B cell (primary cell): ENCODE measurements around the gene ANAPC15. TPM values are rescaled to one million over a fixed set of nuclear protein-coding genes. Genes with fewer than 3 reads are reported as not detected.
A peak's percentile ranks its signal among the peaks of the same experiment; 100 is the strongest.

Experiments
- ATAC-seq: fragments of 200-7000 bp; cut with Tn5 transposase; one replicate; pipeline ENCODE4 v1.10.0; 2021; ENCODE audit warnings: low read depth, mild to moderate bottlenecking, moderate number of reproducible peaks, moderate library complexity
- CTCF ChIA-PET: fragments of 350-600 bp; sonication (Branson Sonifier 250); formaldehyde crosslinking; loops from one replicate; lab custom pipeline; 2021; ENCODE audit warnings: antibody characterized with exemption, inconsistent platforms; lab: Charles Lee
- POLR2A ChIA-PET: fragments of 350-600 bp; sonication (Branson Sonifier 250); formaldehyde crosslinking; loops from one replicate; lab custom pipeline; 2021; ENCODE audit warnings: antibody characterized with exemption; lab: Charles Lee
- DNase-seq: peaks from one replicate; pipeline ENCODE4 v3.0.0; 2013
- H2AFZ ChIP-seq: 2 replicates; pipeline ENCODE4 v1.6.1; 2012; ENCODE audit warnings: mild to moderate bottlenecking, low read depth, low read length; ENCODE audit not compliant: insufficient read depth, poor library complexity, severe bottlenecking
- H3K27ac ChIP-seq, 2 donors: 1 replicate in 1 of 2; 2 replicates in 1 of 2; pipeline ENCODE4 v1.5.1; 2012 to 2013; ENCODE audit warnings: low read length in 2 of 2, mild to moderate bottlenecking in 2 of 2, moderate library complexity in 1 of 2
- H3K27me3 ChIP-seq, 4 experiments: fragments of 200-600 bp in 1 of 4; sonication (generic) in 1 of 4; replicated peaks in 1 of 4; 1 replicate in 2 of 4; 2 replicates in 2 of 4; pipeline versions ENCODE4 v1.6.1 to v1.7.0; 2013 to 2016; ENCODE audit warnings: low read length in 3 of 4, mild to moderate bottlenecking in 2 of 4, mixed read lengths in 1 of 4, moderate library complexity in 1 of 4; ENCODE audit not compliant: insufficient read depth in 4 of 4, control insufficient read depth in 3 of 4; ENCODE audit errors: control extremely low read depth in 1 of 4
- H3K36me3 ChIP-seq, 2 experiments: replicated peaks in 1 of 2; 1 replicate in 1 of 2; 2 replicates in 1 of 2; pipeline versions ENCODE4 v1.6.1 to v1.7.1; 2013; ENCODE audit warnings: low read length in 1 of 2; ENCODE audit not compliant: insufficient read depth in 2 of 2, control insufficient read depth in 1 of 2; ENCODE audit errors: control extremely low read depth in 1 of 2, extremely low read depth in 1 of 2
- H3K4me1 ChIP-seq, 2 donors: fragments of 200-600 bp in 1 of 2; sonication (generic) in 1 of 2; 1 replicate in 1 of 2; 2 replicates in 1 of 2; pipeline versions ENCODE4 v1.5.1 to v1.6.1; 2013 to 2017; ENCODE audit warnings: low read length in 2 of 2; ENCODE audit not compliant: control insufficient read depth in 2 of 2, insufficient read depth in 2 of 2
- H3K4me2 ChIP-seq: replicated peaks from 2 replicates; pipeline ENCODE3; 2012; ENCODE audit warnings: mild to moderate bottlenecking, low read depth, low read length; ENCODE audit not compliant: poor library complexity, severe bottlenecking
- H3K4me3 ChIP-seq, 5 experiments: fragments of 200-600 bp in 1 of 5; sonication (generic) in 1 of 5; 1 replicate in 3 of 5; 2 replicates in 2 of 5; pipeline versions ENCODE4 v1.5.1 to v1.7.0; 2011 to 2016; ENCODE audit warnings: low read length in 4 of 5, mild to moderate bottlenecking in 4 of 5, low read depth in 2 of 5, control low read depth in 1 of 5, moderate library complexity in 1 of 5; ENCODE audit not compliant: insufficient read depth in 1 of 5; ENCODE audit errors: control extremely low read depth in 1 of 5, extremely low read depth in 1 of 5
- H3K79me2 ChIP-seq: fragments of 200-600 bp; sonication (generic); one replicate; pipeline ENCODE4 v1.6.0; 2016; ENCODE audit warnings: low read length; ENCODE audit not compliant: control insufficient read depth, insufficient read depth
- H3K9ac ChIP-seq: fragments of 200-600 bp; sonication (generic); 2 replicates; pipeline ENCODE4 v1.6.1; 2017; ENCODE audit warnings: mild to moderate bottlenecking, low read length, moderate library complexity
- H3K9me3 ChIP-seq, 3 donors: one replicate each; pipeline versions ENCODE4 v1.6.1 to v1.7.1; 2013; ENCODE audit warnings: low read length in 2 of 3; ENCODE audit not compliant: control insufficient read depth in 2 of 3, insufficient read depth in 1 of 3; ENCODE audit errors: control extremely low read depth in 1 of 3
- H4K20me1 ChIP-seq: 2 replicates; pipeline ENCODE4 v1.6.0; 2012; ENCODE audit warnings: mild to moderate bottlenecking, low read length; ENCODE audit not compliant: insufficient read depth, control insufficient read depth, poor library complexity, severe bottlenecking
- H3K27ac Mint-ChIP-seq: one replicate; pipeline ENCODE4 v1.8.0; 2021; ENCODE audit warnings: mixed read lengths
- H3K27me3 Mint-ChIP-seq: one replicate; pipeline ENCODE4 v1.8.0; 2021; ENCODE audit warnings: mixed read lengths
- H3K4me1 Mint-ChIP-seq: one replicate; pipeline ENCODE4 v1.8.0; 2021; ENCODE audit warnings: mixed read lengths
- H3K4me3 Mint-ChIP-seq: one replicate; pipeline ENCODE4 v1.8.0; 2021; ENCODE audit warnings: mixed read lengths
- H3K9me3 Mint-ChIP-seq: one replicate; pipeline ENCODE4 v1.8.0; 2022; ENCODE audit warnings: mixed read lengths; ENCODE audit not compliant: insufficient read depth
- CTCF ChIP-seq: fragments of 200-600 bp; IDR thresholded peaks from one replicate; pipeline ENCODE4 v1.8.0; 2022; ENCODE audit warnings: antibody characterized with exemption, mild to moderate bottlenecking
- EZH2 ChIP-seq: IDR thresholded peaks from 2 replicates; pipeline ENCODE4 v1.6.1; 2012; ENCODE audit warnings: borderline replicate concordance, low read depth, mild to moderate bottlenecking, moderate library complexity, low read length; ENCODE audit not compliant: insufficient read depth, poor library complexity, severe bottlenecking
- WGBS: methylation state at CpG from one replicate; pipeline ENCODE4 v1.1.5; 2013; ENCODE audit warnings: missing lambda C conversion rate; ENCODE audit not compliant: insufficient coverage; 5-methylcytosine and 5-hydroxymethylcytosine counted together
- intact Hi-C: fragments of 100-400 bp; cut with micrococcal nuclease; formaldehyde crosslinking; loops from one replicate; pipeline ENCODE4 v1.10.0; 2022
- polyA plus RNA-seq: library from polyadenylated mRNA; depleted of rRNA; stranded (reverse); fragments of >200 nt; gene quantifications from 2 replicates; pipeline ENCODE4 v1.2.3, GENCODE V29; 2012
- total RNA-seq, 2 donors: library from RNA; stranded (reverse); fragments of 120-200 nt in 1 of 2; gene quantifications; 1 replicate in 1 of 2; 2 replicates in 1 of 2; pipeline versions ENCODE4 v1.2.3 to v1.2.4, GENCODE V29; 2013 to 2022

ANAPC15 gene
- total and polyA plus RNA-seq, 2 donors (not counting 1 experiment from before 2014, with no cell fraction given) = 27.1 to 27.7 TPM

GRCh38 chr11:72102946-72103753, 9.3 kb downstream of the ANAPC15 start, which contains the start of gene LAMTOR1:
LAMTOR1 (minus strand) TSS chr11:72103297; CDS start chr11:72103224, 73 bp downstream.
- DNase-seq (peak; percentile 98), ATAC-seq (peak; percentile 95)
- Histone ChIP-seq H3K36me3 (peaks cover 0 to 30% of the 10 kb centered on the region in 2 experiments), H3K27ac (peak within 1 kb of the TSS; percentile 94 to 96), H3K27me3 (no peaks in the 10 kb centered on the region), H3K4me3 (peak within 1 kb of the TSS; percentile 76 to 98 (median 84)), H3K4me1 (peaks cover 29 to 37% of the 10 kb centered on the region in 2 donors), H4K20me1 (peaks cover 19% of the 10 kb centered on the region), H3K79me2 (peaks cover 72% of the 10 kb centered on the region), H3K4me2 (peak within 1 kb of the TSS; percentile 94), H2AFZ (peak within 1 kb of the TSS; percentile 86), H3K9me3 (peaks cover 0 to 8% (median 0%) of the 10 kb centered on the region in 3 donors), H3K9ac (peak within 1 kb of the TSS; percentile 85)
- Mint-ChIP-seq H3K4me1 (peaks cover 41% of the 10 kb centered on the region), H3K27ac (peak within 1 kb of the TSS; percentile 99), H3K9me3 (no peaks in the 10 kb centered on the region), H3K27me3 (no peaks in the 10 kb centered on the region), H3K4me3 (peak within 1 kb of the TSS; percentile 95)
- TF ChIP-seq EZH2 = no peak
- TF ChIP-seq CTCF = peak; percentile 20
- ChIA-PET CTCF (interaction anchor here (1.2 to 4.7 kb wide), 4 partner anchors 12 to 41 kb away, joined by 3 to 37 read pairs (median 6); no protein-coding TSS in a partner anchor), POLR2A (no interaction called here)
- intact Hi-C loops = loop anchor here (1.0 to 5.0 kb wide), 7 partner anchors 9 to 316 kb away; partner anchors contain the start of genes ANAPC15, LRRC51, NUMA1 and XNDC1N
- WGBS = 6% methylated on average over 62 of the region's 64 CpGs

GRCh38 chr11:72102631-72102945, 9.9 kb downstream of the ANAPC15 start:
- CTCF ChIA-PET = interaction anchor here (1.0 to 4.7 kb wide), 5 partner anchors 12 to 328 kb away, joined by 3 to 37 read pairs (median 3); no protein-coding TSS in a partner anchor
- H3K9ac ChIP-seq = peak overlapping the region; percentile 85
- 4% methylated on average over 8 of the region's 9 CpGs for WGBS
- peak overlapping the region; percentile 95 for H3K4me3 Mint-ChIP-seq
- peaks cover 0 to 31% of the 10 kb centered on the region in 2 experiments for H3K36me3 ChIP-seq
- DNase-seq (no peak), ATAC-seq (no peak)
- H3K4me1 Mint-ChIP-seq = peaks cover 43% of the 10 kb centered on the region
- no peaks in the 10 kb centered on the region for H3K27me3 ChIP-seq
- no peak for TF ChIP-seq EZH2
- no peak for TF ChIP-seq CTCF
- H3K9me3 ChIP-seq = peaks cover 0 to 8% (median 0%) of the 10 kb centered on the region in 3 donors
- H3K9me3 Mint-ChIP-seq = no peaks in the 10 kb centered on the region
- H3K27ac Mint-ChIP-seq = peak overlapping the region; percentile 99
- peak overlapping the region; percentile 94 for H3K4me2 ChIP-seq
- peak overlapping the region; percentile 86 for H2AFZ ChIP-seq
- H3K27ac ChIP-seq = peak overlapping the region; percentile 85 to 96
- peaks cover 25% of the 10 kb centered on the region for H4K20me1 ChIP-seq
- H3K27me3 Mint-ChIP-seq = no peaks in the 10 kb centered on the region
- H3K4me1 ChIP-seq = peaks cover 29 to 37% of the 10 kb centered on the region in 2 donors
- H3K79me2 ChIP-seq = peaks cover 73% of the 10 kb centered on the region
- peak overlapping the region; percentile 76 to 98 (median 84) for H3K4me3 ChIP-seq
- intact Hi-C loops = loop anchor here (2.0 to 5.0 kb wide), 2 partner anchors 40 to 316 kb away; no protein-coding TSS in a partner anchor
- POLR2A ChIA-PET = no interaction called here
